NOMO-1 treated with dmso at 0.1 percent for 144 hours (cell line): ENCODE results near the gene CDH8.
"Not testable (repeated sequence)": the region's sequence is repeated elsewhere in the genome, so short reads cannot be mapped to it uniquely, and the experiment has no call there.

ENCODE experiments used
- DNase-seq: peaks from one replicate; lab custom pipeline; 2025; ENCODE audit not compliant: unreplicated experiment; lab: John Stamatoyannopoulos, UW

The CDH8 gene

DNA sequence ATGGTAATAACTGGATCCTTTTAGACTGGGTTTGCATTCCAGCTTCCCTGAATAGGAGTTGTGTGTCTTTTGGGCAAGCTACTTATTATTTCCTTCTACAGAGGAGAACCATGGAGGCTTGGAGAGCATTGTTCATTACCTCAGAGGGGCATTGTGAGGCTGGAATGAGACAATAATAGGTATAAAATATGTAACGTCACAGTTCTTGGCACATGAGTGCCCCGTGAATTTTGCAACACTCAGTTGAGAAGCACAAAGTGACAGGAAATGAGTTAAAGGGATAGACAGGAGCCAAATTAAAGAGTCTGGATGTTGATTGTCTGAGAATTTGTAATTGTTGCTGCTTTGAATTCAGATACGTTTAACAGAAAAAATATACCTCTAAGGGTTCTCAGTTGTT, 92.2 kb downstream of the CDH8 start:
- DNase-seq = no peak

DNA sequence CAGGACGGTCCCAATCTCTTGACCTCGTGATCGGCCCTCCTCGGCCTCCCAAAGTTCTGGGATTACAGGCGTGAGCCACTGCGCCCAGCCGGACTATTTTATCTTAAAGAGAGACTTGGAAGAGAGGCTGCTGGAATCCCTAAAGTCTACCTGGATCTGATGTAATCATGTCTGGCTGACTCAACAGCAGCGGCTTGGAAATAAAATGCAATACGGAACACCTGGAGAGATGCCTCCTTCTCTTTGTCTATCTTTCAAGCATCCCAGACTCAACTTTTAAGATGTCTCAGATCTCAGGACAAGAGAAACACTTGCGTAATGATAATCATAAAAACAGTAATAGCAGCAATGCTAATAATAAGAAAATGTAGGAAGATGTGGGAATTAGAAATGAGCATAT, 95.6 kb downstream of the CDH8 start:
- no peak for DNase-seq

DNA sequence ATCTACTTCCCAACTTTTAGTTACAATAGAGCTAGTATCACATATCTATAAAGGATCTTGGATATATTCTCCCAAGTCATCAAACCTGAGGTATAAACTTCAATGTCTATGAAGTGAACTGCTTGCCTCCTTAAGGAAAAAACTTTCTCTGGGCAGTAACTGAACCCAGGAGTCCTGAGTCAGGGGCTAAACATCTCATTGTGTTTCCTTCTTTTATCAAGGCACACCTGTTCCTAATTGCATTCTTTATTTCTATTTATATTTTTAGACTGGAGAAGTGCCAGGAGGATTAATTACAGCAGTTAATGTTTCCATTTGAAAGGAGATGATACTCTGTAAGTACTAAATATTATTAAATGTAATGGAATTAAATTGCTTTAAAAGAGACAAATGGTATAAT, 98.6 kb downstream of the CDH8 start:
- no peak for DNase-seq

DNA sequence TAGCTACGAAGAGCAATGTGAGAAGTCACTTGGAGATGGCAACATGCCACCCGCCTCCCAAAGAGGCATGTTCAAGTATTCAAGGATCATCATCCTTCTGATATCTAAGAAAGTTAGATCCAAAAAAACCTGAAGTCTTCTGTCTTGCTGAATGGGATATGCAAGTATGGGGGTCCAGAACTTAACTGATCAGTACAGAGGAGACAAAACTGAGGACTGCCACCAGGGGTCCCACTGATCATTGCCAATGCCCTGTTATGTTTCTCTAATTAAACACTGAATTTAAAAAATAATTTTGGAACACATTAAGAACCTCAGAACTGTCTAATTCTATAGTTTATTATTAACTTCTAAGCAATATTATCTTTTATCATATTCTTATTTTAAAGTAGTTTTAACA, 99.7 kb downstream of the CDH8 start:
- DNase-seq = no peak

DNA sequence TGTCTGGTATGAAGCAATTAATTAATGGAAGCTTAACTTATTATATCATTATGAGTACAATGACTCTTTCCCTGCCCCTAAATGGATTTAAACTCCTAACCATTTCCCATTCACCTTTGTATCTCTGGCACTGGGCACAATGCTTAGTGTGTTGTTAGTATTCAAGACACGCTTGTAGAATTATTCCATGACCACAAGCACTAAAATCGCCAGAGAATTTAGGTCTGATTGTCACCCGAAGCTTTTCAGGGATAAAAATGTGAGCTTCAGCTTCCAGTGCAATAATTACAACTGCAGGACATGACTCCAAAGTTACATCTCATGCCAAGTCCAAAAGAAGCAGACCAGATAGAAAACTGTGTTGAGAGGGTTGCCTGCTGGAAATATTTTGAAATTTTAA, 101.6 kb downstream of the CDH8 start:
- no peak for DNase-seq

DNA sequence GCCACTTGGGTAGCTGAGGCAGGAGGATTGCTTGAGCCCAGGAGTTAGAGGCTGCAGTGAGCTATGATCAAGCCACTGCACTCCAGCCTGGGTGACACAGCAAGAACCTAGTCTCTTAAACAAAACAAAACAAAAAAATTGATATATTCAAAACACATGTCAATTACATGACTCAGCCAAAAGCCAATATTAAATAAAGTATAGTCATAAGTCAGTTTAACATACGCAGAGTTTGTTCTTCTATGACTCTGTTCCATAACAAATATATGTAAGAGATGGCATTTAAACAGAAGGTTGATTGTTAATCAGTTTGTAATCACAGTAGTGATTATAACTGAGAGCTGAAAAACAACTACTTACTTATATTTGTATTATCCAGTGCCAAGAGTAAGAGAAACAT, 106.5 kb downstream of the CDH8 start:
- no peak for DNase-seq

DNA sequence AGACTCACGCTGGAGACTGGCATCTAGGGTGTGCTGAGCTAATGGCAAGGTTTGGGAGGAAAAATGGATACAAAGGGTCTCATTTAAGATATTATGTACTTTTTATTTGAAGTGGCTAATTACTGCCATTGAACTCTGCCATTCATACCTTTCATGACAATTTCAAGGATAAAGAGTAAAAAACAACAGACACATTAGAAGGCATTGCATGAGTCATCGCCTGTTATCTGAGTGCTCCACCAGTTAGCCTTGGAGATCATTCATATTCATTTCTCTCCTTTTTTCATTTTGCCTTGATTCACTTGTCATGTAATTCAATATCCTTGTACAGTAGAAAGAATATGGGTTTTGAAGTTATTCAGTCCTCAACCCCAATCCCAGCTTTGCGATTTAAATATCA, 109.5 kb downstream of the CDH8 start:
- no peak for DNase-seq

DNA sequence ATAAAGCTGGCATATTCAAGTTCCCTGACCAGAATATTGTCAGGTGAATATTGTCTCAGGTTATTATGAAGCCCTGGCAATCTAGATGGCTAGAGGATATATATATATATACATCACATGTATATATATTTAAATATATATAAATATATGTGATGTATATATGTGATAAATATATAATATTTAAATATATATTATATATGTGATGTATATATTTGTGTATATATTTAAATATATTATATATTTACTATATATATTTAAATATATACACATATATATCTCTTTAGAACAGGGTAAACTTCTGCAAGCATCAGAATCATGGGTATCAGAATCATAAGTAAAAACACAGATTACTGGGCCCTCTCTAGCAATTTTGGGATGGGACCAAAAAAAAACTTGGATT, 112.6 kb downstream of the CDH8 start:
- DNase-seq = no peak

DNA sequence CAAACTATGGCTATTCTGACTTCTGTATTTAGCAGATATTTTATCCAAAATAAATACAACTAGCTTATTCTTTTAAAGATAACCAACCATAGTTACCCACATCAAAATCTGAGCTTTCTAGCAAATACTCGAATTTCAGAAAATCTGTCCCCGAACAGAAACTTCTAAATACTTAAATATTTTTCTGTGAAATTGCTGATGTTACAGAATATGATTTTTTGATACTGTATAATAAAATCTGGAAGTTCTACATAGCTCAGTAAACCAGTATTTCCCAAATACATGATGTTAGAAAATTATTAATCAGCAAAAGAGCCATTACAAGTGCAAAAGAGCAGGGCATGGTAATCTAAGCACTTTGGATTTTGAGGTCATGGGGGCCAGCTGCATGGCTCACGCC, 114.9 kb downstream of the CDH8 start:
- no peak for DNase-seq

DNA sequence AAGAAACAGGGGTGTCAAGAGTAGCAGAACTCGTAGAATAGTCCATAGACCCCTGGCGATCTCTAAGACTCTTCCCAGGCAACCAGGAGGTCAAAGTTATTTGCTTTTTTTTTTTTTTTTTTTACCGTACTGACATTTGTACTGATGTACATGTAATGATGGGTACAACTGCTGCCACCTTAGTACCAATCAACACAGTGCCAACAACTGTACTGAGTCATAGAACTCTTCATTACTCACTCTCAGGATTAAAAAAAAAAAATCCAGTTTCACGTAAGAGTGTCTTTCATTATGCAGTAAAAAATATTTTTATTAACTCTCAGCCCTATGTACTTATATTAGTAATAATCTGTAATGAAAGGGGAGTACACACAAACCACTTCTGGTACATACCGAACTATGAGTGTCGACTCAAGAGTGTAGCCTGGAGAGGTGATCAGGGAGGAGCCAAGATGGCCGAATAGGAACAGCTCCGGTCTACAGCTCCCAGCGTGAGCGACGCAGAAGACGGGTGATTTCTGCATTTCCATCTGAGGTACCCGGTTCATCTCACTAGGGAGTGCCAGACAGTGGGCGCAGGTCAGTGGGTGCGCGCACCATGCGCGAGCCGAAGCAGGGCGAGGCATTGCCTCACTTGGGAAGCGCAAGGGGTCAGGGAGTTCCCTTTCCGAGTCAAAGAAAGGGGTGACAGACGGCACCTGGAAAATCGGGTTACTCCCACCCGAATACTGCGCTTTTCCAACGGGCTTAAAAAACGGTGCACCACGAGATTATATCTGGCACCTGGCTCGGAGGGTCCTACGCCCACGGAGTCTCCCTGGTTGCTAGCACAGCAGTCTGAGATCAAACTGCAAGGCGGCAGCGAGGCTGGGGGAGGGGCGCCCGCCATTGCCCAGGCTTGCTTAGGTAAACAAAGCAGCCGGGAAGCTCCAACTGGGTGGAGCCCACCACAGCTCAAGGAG, 118.1 kb downstream of the CDH8 start:
- DNase-seq = not testable (repeated sequence)

DNA sequence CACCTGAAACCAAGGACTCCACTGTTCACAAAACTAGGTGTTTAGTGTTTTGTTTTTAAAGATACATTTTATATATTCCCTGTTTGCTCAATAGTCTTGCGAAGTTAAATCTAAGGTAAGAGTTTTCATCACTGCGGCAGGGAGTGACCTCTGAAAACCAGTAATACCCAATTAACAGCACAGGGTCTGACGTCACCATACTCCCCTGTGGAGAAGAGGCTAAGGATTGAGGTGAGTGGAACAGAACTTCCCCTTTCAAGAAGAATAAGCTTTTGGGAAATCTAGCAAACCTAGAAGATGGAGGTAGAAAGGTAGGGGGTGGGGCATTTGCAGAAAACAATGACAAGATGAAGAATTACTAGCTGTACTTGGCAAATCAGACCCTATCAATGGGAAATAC, 120.7 kb downstream of the CDH8 start:
- DNase-seq = no peak

DNA sequence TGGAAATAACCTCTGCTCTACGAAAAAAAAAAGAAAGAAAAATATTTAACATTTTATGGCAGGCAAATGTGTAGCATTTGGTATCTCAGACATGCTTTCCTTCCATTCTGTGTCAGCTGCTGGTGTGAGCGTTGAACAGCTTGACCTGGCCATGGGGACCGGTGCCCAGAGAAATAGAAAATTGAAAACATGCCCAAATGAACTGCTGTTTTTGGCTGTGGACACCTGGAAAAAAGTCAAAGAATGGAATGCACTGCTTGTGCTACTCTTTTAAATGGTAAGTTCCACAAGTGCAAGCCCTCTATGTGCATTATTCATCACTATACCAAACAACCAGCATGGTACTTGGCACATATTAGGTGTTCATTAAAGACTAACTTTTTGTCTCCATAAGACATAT, 127.2 kb downstream of the CDH8 start:
- DNase-seq = no peak

DNA sequence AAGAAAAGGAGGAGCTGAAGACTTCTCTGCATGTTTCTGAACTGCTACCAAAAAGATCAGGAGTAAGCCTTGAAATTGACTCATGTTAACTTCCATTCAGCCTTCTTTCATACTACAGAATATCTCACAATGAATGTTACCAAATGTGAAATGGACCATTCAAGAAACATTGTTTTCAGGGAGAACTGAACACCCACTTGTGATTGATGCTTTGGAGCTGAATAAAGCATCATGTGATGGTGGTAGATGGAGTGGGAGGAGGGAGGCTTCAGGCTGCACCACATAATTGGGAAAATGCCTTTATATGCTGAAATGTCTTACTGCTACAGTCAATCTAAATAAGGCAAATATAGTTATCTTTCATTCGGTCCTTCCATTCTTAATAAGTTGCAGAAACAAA, 127.8 kb downstream of the CDH8 start:
- DNase-seq = no peak

DNA sequence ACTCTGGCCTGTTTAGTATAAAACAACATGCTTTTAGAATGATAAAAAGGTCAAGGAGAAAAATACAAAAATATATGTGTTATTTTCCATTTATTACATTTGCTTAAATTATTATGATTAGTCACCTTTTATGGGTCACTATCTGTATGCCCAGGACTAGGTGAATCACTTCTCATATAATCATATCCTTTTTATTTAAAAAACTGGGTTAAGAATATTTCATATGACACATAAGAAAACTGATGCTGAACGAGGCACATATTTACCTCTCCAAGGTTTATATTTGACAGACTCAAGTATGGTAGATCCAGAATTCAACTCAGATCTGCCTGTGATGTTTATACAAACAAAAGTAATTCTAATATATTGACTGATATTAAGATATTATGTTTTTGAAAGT, 134.5 kb downstream of the CDH8 start:
- DNase-seq = no peak

DNA sequence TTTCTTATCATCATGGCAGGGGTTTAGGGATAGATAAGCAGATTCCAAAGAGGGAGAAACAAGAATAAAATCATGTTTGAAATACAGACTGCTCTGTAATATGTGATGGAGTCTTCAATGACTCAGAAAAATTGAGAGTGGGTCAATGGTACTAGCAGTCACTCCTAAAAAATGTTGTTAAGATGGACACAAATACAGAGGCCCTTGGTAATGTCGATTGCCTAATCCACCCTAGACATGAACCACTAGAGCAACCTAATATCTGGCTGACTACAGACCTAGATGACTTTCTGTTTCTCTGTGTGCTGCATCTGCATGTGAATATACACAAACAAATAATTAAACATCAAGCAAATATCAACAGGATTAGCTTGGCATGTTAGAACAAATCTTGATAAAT, 135.8 kb downstream of the CDH8 start:
- DNase-seq = no peak

DNA sequence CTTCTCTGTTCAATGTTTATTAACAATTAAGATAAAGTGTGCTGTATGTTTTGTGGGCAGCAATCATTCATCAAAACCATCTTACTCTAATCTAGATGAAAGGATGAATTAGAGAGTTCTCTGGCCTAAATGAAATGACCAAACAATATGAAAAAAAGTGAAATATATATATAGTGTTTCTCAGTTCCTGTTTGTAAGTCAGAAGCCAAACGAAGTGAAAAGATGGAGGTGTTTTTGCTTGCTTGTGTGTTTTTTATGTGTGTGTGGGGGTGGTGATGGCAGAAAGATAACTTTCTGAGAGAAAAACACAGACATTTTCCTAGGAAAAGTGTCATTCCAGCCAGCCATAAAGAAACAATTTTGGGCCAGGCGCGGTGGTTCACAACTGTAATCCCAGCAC, 138.6 kb downstream of the CDH8 start:
- DNase-seq = no peak

DNA sequence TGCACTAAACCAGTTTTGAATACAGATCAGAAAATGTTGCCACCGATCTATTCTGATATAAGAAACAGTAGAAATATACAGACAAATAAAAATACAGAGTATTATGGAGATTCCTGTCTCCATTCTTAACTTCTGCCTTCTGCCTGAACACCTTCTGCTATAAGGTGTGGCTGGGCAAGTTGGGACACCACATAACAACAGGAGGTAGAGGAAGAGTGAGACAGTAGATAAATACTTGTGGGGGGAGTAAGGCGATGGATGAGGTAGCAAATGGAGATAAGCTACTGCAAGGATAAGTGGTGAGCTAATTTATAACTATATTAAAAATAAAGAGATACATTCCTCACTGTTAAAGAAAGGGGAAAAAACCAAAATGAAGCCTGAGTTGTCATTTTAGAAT, 143.7 kb downstream of the CDH8 start:
- DNase-seq = no peak

DNA sequence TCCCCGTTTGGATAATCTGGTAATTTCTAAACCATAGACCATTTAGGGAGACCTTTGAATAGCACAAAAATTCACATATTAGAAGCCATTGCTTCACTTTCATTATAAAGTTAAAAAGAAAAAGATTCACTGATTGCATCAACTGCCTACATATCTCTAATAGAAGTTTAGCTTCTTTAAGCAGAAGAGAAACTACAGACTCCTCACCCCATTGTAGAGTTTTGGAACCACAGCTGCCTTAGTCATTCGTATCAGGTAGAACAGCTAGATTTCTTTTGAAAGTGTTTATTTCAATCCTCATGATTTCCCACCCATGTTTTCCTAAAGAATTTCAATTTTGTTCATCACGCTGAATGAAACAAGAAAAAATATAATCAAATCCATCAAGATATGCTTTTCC, 144.8 kb downstream of the CDH8 start:
- DNase-seq = peak; percentile 29

DNA sequence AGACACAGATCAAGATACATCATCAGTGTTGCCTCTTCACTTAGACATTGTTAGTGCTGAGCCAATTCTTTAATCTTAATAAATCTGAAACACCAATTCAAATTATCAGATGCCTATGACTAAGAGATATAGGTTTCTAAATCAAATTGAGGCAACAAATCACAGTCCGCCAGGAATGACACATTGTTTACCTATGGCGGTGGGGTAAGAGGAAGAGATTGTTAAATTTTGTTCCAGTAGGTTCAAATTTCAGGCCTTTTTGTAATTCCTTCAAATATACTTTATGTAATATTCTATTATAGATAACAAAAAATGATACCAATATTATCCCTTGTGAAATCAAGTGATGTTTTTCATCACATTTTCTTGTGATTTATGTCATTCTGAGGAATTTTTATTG, 145.9 kb downstream of the CDH8 start:
- DNase-seq = no peak

DNA sequence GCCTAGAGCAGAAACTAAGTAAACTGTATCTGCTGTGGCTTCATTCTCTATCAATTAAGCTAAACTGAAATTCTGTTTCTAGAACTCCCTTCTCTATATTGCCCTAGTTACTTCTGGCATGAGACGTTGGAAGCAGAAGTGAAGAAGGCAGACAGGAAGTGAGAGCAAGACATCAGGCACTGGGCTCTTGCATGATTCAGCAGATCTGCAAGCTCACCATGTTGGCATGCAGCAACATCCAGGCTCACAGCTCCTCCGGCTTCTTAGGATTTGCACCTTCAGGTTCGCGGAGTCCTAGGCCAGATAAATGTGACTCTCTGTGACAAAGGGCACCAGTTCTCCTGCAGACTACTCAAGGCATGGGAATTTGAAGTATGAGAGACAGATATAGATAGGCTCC, 148.3 kb downstream of the CDH8 start:
- DNase-seq = peak; percentile 86

DNA sequence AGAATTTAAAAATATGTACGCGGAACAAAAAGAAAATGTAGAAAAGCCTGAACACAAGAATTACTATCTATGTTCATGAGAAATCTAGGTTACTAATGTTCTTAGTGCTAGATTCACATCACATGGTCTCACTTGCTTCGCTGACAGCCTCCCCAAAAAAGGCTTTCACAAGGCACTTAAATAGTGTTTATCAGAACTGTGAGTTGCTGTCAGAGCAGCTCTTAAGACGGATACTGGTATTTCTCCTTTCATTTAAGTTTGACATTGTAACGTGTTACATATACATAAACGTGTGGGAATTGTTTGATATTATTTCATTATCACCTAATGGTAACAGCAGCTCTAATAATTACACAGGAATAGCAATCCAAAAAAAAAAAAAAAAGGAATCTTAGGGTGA, 150.9 kb downstream of the CDH8 start:
- DNase-seq = no peak

DNA sequence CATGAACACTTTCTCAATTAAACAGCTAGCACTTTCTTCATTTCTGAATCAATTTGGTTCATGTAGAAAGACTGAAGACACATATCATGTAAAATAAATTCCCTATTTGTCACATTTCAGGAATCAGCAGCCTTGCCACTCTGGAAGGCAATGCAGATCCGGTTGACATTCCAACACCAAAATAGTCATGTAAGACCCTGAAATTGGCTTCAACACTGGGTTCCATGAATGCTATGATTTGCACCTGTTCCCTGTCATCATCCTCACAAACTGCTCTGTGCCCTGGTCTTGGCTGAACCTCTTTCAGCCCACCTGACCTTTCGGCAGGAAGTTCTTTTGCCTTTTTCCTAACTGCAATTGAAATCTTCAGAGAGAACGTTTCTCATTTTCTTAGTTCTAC, 156.9 kb downstream of the CDH8 start:
- no peak for DNase-seq

DNA sequence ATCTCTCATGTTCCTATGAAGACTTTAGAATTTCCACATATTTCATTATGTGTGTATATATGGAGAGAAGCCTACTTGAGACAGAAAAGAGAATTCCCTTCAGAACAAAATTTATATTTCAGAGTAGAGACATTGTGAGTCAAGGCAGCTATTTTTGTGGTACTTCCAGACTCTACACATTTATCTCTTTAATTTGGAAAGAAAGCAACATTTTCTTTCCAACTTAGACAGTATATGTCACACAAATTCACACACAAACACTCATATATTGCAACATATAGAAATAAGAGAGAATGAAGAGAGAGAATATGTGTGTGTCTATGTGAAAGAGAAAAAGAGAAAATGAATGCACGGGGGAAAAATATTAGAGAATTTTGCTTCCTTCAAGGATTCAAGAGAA, 158.8 kb downstream of the CDH8 start:
- DNase-seq = no peak
